ENCODE data around the gene DCTN2.
"Not testable (repeated sequence)": the region's sequence is repeated elsewhere in the genome, so short reads cannot be mapped to it uniquely, and the experiment has no call there.

The DCTN2 gene

DNA sequence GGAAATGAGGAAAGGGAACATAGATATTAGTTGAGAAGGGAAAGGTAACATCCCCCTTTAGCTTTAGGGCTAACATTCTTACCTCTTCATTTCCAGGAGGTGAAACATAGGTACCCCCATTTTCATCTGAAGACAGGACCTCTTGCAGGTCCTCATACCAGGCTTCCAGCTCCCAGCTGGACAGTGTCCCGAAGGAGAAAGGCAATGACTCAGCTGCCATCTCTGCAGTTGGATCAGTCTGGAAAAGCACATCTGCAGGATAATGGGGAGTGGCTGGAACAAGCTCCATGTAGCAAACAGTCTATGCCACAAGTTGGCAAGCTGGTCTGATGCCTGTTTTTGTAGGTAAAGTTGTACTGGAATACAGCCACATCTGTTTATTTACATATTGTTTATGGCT is 29.8 kb downstream of the DCTN2 start:
- TF ChIP-seq GATA1 (IDR thresholded peaks at IDR 0.05; ENCODE audit: low read depth, low read length) (no peak), POLR2A (IDR thresholded peaks at IDR 0.05; ENCODE audit: low read length) (no peak)

DNA sequence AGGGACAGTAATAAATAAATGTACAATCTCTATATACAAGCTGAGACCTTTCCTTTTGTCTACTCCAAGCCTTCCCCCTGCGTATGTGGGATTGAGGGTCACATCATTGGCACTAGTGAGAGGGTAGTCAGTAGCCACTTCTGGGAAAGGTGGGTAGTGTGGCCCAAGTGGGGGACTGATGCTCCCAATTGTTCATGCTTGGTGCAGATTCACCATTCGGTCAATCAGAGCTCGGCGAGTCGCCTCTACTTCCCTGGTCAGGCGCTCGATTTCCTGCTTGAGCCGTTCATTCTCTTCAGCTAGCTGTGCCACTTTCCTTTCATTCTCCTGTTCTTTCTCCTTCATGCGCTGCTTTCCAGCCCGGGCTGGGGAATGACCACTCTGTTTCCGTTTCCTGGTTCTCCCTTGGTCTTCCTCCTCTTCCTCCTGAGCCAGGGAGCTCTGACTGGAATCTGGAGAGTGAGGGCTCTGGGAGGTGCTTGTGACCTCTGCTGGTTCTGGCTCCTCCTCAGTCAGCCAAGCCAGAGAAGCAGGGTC is 30.3 kb downstream of the DCTN2 start:
- DNase-seq, result no peak
- peak; percentile 25 for TF ChIP-seq POLR2A (IDR thresholded peaks at IDR 0.05; ENCODE audit: low read length)
- no peak for TF ChIP-seq GATA1 (IDR thresholded peaks at IDR 0.05; ENCODE audit: low read depth, low read length)

More for the DNA sequence above, 29.8 kb downstream of the DCTN2 start:
- DNase-seq, result no peak

DNA sequence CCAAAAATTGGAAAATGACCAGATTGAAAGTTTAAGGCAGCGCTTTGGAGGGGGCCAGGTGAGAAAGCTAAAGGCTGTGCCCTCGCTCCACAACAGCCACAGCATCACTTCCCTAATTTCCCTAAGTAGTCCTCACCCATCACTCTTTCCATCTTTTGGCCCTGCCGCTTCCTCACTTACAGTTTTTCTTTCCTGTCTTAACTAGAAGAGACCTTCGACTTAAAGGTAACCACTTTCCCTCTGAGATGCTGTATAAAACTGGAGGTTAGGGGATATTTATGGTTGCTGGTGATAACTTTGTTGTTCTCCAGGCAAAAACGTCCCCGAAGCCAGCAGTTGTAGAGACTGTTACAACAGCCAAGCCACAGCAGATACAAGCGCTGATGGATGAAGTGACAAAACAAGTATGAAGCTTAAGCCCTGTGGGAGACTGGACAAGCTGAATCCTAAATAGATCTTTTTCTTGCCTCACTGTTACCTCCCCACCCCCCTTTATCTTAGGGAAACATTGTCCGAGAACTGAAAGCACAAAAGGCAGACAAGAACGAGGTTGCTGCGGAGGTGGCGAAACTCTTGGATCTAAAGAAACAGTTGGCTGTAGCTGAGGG is 31.0 kb downstream of the DCTN2 start:
- TF ChIP-seq POLR2A (IDR thresholded peaks at IDR 0.05; ENCODE audit: low read length) (no peak), GATA1 (IDR thresholded peaks at IDR 0.05; ENCODE audit: low read depth, low read length) (no peak)
- no peak for DNase-seq

DNA sequence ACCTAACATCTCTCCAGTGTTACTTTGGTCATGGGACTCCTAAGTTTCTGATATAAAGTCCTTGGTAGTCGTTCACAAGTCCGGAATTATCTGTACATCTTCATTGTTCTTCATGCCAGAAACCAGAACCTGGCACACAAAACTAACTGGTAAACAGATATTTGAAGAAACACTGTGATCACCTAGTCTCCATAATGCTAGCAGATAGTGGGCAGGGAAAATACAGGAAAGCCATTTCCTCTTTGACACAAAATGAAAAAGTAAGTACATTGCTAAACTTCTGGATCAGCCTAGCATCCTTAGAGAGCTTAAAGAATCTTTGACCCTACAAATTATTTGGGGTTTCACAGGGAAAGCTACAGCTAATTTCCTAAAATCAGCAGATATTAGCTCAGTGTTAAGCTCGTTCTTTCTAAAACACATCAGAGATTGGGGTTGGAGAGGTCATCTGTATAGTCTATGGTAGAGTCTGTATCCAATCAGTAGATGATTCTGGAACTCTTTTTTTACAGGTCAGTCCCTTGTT is 31.5 kb downstream of the DCTN2 start:
- DNase-seq, result no peak
- TF ChIP-seq GATA1 (IDR thresholded peaks at IDR 0.05; ENCODE audit: low read depth, low read length) (no peak), POLR2A (IDR thresholded peaks at IDR 0.05; ENCODE audit: low read length) (no peak)

DNA sequence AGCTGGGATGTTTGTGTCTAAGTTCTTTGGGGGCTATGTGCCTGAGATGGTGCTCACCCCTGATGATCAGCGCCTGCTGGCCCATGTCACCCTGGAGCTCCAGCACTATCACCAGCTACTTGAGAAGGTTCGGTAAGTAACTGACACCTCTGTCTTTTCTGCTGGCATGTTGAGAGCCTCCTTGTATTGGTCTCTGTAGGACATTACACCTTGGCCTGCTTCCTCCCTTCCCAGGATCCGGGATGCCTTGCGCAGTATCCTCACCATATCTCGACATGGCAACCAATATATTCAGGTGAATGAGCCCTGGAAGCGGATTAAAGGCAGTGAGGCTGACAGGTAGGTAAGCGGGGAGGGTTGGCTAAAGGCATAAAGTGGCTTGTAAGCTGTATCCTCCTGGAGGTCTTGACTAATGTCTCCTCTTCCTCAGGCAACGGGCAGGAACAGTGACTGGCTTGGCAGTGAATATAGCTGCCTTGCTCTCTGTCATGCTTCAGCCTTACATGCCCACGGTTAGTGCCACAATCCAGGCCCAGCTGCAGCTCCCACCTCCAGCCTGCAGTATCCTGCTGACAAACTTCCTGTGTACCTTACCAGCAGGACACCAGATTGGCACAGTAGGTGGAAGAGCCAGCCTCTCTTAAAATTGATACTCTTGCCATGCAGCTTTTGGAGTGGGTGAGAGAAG is 32.1 kb downstream of the DCTN2 start:
- no peak for DNase-seq
- TF ChIP-seq POLR2A (IDR thresholded peaks at IDR 0.05; ENCODE audit: low read length) (peak; percentile 9), GATA1 (IDR thresholded peaks at IDR 0.05; ENCODE audit: low read depth, low read length) (no peak)

DNA sequence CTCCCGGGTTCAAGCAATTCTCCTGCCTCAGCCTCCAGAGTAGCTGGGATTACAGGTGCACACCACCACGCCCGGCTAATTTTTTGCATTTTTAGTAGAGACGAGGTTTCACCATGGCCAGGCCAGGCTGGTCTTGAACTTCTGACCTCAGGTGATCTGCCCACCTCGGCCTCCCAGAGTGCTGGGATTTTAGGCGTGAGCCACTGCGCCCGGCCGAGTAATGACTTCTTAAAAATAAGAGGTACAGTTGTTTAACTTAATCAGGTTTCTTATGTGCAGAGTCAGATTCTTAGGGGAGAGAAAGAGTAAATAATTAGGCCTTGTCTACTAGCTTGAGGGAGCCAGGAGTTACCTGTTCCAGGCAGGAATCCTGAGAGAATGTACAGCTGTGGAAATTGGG is 32.7 kb downstream of the DCTN2 start:
- DNase-seq, result not testable (repeated sequence)

DNA sequence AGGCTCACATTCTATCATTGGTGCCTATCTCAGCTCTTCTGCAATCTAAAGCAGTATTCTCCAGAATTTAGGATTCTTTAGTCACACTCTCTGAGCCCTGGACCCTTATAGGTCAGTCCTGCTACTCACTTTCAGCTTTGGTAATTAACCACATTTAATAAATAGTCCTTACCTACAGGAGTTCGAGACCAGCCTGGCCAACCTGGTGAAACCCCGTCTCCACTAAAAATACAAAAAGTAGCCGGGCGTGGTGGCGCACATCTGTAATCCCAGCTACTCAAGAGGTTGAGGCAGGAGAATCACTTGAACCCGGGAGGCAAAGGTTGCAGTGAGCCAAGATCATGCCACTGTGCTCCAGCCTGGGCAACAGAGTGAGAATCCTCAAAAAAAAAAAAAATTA is 33.3 kb downstream of the DCTN2 start:
- DNase-seq, result not testable (repeated sequence)

DNA sequence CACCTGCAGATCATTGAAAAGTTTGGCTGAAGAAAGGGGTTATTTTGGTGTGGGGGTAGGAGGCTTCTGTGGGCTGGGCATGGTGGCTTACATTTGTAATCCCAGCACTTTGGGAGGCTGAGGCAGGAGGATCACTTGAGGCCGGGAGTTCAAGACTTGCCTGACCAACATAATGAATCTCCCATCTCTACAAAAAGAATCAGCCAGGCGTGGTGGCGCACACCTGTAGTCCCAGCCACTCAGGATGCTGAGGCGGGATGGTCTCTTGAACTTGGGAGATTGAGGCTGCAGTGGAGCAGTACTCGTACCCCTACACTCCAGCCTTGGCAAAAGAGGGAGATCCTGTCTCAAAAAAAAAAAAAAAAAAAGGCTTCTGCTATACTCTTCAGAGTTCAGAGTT is 33.7 kb downstream of the DCTN2 start:
- TF ChIP-seq POLR2A (IDR thresholded peaks at IDR 0.05; ENCODE audit: low read length) (no peak), GATA1 (IDR thresholded peaks at IDR 0.05; ENCODE audit: low read depth, low read length) (no peak)
- DNase-seq, result no peak

DNA sequence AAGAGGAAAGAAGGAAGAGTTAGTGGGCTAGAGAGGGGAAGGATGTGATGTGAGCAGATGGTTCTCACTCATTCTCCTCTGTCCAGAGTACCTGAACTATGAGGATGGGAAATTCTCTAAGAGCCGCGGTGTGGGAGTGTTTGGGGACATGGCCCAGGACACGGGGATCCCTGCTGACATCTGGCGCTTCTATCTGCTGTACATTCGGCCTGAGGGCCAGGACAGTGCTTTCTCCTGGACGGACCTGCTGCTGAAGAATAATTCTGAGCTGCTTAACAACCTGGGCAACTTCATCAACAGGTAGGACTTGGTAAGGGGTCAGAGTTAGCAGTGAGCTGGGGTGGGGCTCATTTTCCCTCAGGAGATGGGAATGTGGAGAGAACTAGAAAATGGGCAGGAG is 34.3 kb downstream of the DCTN2 start:
- TF ChIP-seq GATA1 (IDR thresholded peaks at IDR 0.05; ENCODE audit: low read depth, low read length) (no peak), POLR2A (IDR thresholded peaks at IDR 0.05; ENCODE audit: low read length) (no peak)
- DNase-seq, result no peak

DNA sequence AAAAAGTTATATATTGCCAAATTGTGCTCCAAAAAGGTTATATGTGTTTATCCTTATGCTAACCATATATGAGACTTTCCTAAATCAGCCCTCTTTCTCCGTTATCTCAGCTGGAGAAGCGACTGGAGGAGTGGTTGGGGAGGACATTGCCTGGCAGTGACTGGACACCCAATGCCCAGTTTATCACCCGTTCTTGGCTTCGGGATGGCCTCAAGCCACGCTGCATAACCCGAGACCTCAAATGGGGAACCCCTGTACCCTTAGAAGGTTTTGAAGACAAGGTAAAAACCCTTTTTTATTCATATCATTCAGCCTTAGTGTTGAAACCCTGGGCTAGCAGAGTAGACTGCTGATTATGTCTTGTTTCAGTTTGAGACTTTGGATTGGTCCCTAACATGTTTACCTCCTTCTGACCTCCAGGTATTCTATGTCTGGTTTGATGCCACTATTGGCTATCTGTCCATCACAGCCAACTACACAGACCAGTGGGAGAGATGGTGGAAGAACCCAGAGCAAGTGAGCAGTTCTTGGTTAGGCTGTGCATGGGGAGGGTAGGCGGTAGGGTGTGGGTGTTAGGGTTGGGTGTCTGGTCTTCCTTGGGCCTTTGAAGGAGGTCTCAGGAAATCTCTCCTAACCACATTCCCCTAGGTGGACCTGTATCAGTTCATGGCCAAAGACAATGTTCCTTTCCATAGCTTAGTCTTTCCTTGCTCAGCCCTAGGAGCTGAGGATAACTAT is 35.2 kb downstream of the DCTN2 start:
- no peak for DNase-seq
- TF ChIP-seq POLR2A (IDR thresholded peaks at IDR 0.05; ENCODE audit: low read length) (no peak), GATA1 (IDR thresholded peaks at IDR 0.05; ENCODE audit: low read depth, low read length) (no peak)

DNA sequence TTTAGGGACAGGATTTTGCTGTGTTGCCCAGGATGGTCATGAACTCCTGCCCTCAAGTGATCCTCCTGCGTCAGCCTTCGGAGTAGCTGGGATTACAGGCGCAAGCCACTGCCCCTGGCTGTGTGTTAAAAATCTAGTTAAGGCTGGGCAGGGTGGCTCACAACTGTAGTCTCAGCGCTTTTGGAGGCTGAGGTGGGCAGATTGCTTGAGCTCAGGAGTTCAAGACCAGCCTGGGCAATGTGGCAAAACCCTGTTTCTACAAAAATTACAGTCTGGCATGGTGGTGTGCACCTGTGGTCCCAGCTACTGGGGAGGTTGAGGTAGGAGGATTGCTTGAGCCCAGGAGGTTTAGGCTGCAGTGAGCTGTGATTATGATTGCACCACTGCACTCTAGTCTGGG is 35.8 kb downstream of the DCTN2 start:
- DNase-seq, result no peak
- TF ChIP-seq POLR2A (IDR thresholded peaks at IDR 0.05; ENCODE audit: low read length), result no peak

DNA sequence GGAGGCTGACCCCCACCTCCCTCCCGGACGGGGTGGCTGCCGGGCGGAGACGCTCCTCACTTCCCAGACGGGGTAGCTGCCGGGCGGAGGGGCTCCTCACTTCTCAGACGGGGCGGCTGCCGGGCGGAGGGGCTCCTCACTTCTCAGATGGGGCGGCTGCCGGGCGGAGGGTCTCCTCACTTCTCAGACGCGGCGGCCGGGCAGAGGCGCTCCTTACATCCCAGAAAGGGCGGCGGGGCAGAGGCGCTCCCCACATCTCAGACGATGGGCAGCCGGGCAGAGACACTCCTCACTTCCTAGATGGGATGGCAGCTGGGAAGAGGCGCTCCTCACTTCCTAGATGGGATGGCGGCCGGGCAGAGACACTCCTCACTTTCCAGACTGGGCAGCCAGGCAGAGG is 39.2 kb downstream of the DCTN2 start:
- DNase-seq, result not testable (repeated sequence)

DNA sequence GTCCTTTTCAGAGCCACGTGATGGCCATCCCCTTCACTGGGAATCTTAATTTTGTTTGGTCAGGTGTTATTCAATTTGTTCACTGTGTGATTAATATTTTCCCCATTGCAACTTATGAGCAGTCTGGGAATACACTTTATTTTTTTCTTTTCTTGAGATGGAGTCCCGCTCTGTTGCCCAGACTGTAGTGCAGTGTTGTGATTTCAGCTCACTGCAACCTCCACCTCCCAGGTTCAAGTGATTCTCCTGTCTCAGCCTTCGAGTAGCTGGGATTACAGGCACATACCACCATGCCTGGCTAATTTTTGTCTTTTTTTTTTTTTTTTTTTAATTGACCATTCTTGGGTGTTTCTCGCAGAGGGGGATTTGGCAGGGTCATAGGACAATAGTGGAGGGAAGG is 40.5 kb downstream of the DCTN2 start:
- not testable (repeated sequence) for DNase-seq

DNA sequence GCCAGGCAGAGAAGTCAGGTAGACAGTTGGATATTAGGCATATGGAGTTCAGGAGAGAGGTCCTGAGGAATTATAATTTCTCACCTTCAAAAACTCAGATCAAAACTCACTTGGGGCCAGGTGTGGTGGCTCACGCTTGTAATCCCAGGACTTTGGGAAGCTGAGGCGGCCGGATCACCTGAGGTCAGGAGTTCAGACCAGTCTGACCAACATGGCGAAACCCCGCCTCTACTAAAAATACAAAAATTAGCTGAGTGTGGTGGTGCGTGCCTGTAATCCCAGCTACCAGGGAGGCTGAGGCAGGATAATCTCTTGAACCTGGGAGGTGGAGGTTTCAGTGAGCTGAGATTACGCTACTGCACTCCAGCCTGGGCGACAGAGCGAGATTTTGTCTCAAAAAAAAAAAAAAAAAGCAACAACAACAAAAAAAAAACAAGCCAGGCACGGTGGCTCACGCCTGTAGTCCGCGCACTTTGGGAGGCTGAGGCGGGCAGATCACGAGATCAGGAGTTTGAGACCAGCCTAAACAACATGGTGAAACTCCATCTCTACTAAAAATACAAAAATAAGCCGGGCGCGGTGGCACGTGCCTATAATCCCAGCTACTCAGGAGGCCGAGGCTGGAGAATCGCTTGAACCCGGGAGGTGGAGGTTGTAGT is 44.6 kb downstream of the DCTN2 start:
- DNase-seq, result not testable (repeated sequence)

DNA sequence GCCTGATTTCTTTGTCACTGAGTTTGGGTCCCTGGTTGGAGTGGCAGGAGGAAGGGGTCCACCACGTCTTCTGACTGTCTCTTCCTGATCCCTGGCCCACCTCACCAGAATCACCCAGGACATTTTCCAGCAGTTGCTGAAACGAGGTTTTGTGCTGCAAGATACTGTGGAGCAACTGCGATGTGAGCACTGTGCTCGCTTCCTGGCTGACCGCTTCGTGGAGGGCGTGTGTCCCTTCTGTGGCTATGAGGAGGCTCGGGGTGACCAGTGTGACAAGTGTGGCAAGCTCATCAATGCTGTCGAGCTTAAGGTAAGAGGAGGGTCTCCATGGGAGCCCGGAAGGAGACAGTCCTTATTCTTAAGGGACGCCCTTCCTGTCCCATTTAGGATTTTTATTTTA is 46.8 kb downstream of the DCTN2 start:
- TF ChIP-seq POLR2A (IDR thresholded peaks at IDR 0.05; ENCODE audit: low read length) (no peak), GATA1 (IDR thresholded peaks at IDR 0.05; ENCODE audit: low read depth, low read length) (no peak)
- no peak for DNase-seq

All from erythroblast (primary cell).